ENCODE measurements around the gene SELENBP1.

- TF ChIP-seq, protein P1, sequence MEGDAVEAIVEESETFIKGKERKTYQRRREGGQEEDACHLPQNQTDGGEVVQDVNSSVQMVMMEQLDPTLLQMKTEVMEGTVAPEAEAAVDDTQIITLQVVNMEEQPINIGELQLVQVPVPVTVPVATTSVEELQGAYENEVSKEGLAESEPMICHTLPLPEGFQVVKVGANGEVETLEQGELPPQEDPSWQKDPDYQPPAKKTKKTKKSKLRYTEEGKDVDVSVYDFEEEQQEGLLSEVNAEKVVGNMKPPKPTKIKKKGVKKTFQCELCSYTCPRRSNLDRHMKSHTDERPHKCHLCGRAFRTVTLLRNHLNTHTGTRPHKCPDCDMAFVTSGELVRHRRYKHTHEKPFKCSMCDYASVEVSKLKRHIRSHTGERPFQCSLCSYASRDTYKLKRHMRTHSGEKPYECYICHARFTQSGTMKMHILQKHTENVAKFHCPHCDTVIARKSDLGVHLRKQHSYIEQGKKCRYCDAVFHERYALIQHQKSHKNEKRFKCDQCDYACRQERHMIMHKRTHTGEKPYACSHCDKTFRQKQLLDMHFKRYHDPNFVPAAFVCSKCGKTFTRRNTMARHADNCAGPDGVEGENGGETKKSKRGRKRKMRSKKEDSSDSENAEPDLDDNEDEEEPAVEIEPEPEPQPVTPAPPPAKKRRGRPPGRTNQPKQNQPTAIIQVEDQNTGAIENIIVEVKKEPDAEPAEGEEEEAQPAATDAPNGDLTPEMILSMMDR (IDR thresholded peaks at IDR 0.05) = no peak
- TF ChIP-seq POLR2AphosphoS5 (IDR thresholded peaks at IDR 0.05) (no peak), POLR2A (IDR thresholded peaks at IDR 0.05; ENCODE audit: low read depth) (no peak)
These were observed 20.3 kb downstream of the SELENBP1 start for GRCh38 chr1:151352021-151352718.

Measured in esophagus muscularis mucosa (tissue), 3 donors.